K562 (cell line): ENCODE measurements around the gene AGPAT3. TPM values are rescaled to one million over a fixed set of nuclear protein-coding genes. Genes with fewer than 3 reads are reported as not detected.

Experiments used
- ATAC-seq: fragments of 200-7000 bp; cut with Tn5 transposase; 3 replicates; pipeline ENCODE4 v1.9.1; 2020; ENCODE audit warnings: moderate library complexity
- BruUV-seq: library from RNA; stranded (reverse); fragments of 400-500 nt; replicated peaks from 2 replicates; lab custom pipeline; 2021; lab: Mats Ljungman, UMichigan
- CTCF ChIA-PET: fragments of 300-600 bp; formaldehyde crosslinking; extraction: SDS; loops from one replicate; lab custom pipeline; 2021; ENCODE audit warnings: low intra/inter-chr PET ratio; lab: Yijun Ruan, JAX
- POLR2A ChIA-PET: fragments of 300-600, 350-650 bp; sonication (Branson Sonifier 250); formaldehyde crosslinking; extraction: SDS; loops from one replicate; lab custom pipeline; 2021; ENCODE audit warnings: antibody characterized with exemption, inconsistent platforms; lab: Yijun Ruan, JAX
- DNase-seq, 4 experiments: peaks; one replicate each; pipeline versions ENCODE4 v3.0.0 to v3.0.0-alpha.2; 2011 to 2018; ENCODE audit warnings: low spot score in 3 of 4, mixed read lengths in 3 of 4; ENCODE audit errors: extremely low read depth in 1 of 4
- FAIRE-seq: peaks from 2 replicates; lab custom pipeline; 2011; peaks lifted over from hg19 to GRCh38; lab: Jason Lieb, UNC
- H2AFZ ChIP-seq: 2 replicates; pipeline ENCODE4 v1.6.0; 2011; ENCODE audit warnings: low read depth, low read length, control low read depth, inconsistent platforms
- H3K27ac ChIP-seq: fragments of 200-600 bp; 3 replicates; pipeline ENCODE4 v1.8.0; 2011; ENCODE audit warnings: low read depth, mild to moderate bottlenecking, control low read depth, inconsistent platforms, low read length, moderate library complexity, mixed read lengths; ENCODE audit errors: extremely low read depth
- H3K27me3 ChIP-seq, 2 experiments: fragments of 300-600 bp in 1 of 2; 2 replicates in 1 of 2; 3 replicates in 1 of 2; pipeline versions ENCODE4 v1.6.0 to v1.8.0; 2011; ENCODE audit warnings: inconsistent platforms in 2 of 2, low read length in 2 of 2, mild to moderate bottlenecking in 1 of 2, mixed read lengths in 1 of 2, moderate library complexity in 1 of 2; ENCODE audit not compliant: control insufficient read depth in 2 of 2, insufficient read depth in 2 of 2
- H3K36me3 ChIP-seq: fragments of 300-600 bp; 3 replicates; pipeline ENCODE4 v1.8.0; 2011; ENCODE audit warnings: mild to moderate bottlenecking, low read length, inconsistent platforms; ENCODE audit not compliant: control insufficient read depth, insufficient read depth
- H3K4me1 ChIP-seq, 2 experiments: fragments of 200-600 bp in 1 of 2; replicated peaks in 1 of 2; 2 replicates in 1 of 2; 3 replicates in 1 of 2; pipeline versions ENCODE4 v1.5.1 to v1.8.0; 2011; ENCODE audit warnings: inconsistent platforms in 2 of 2, low read length in 2 of 2, mild to moderate bottlenecking in 1 of 2, mixed read lengths in 1 of 2, moderate library complexity in 1 of 2; ENCODE audit not compliant: control insufficient read depth in 2 of 2, insufficient read depth in 2 of 2
- H3K4me2 ChIP-seq: 2 replicates; pipeline ENCODE4 v1.6.1; 2011; ENCODE audit warnings: low read length, control low read depth, inconsistent platforms, mixed read lengths; ENCODE audit not compliant: insufficient read depth
- H3K4me3 ChIP-seq: fragments of 200-600 bp; sonication (generic), shearing (Covaris generic); 2 replicates; pipeline ENCODE4 v1.5.1; 2016; ENCODE audit warnings: control low read depth, inconsistent platforms
- H3K79me2 ChIP-seq: fragments of 200-600 bp; 3 replicates; pipeline ENCODE4 v1.8.0; 2011; ENCODE audit warnings: low read length, inconsistent platforms; ENCODE audit not compliant: control insufficient read depth, insufficient read depth
- H3K9ac ChIP-seq, 2 experiments: 2 replicates each; pipeline versions ENCODE4 v1.6.0 to v1.6.1; 2011; ENCODE audit warnings: low read depth in 2 of 2, low read length in 2 of 2, control low read depth in 1 of 2, inconsistent platforms in 1 of 2, mild to moderate bottlenecking in 1 of 2, mixed read lengths in 1 of 2; ENCODE audit not compliant: insufficient read depth in 1 of 2
- H3K9me1 ChIP-seq: one replicate; pipeline ENCODE4 v1.6.0; 2011; ENCODE audit warnings: inconsistent platforms, mild to moderate bottlenecking, low read length, moderate library complexity; ENCODE audit not compliant: control insufficient read depth, insufficient read depth
- H3K9me3 ChIP-seq: replicated peaks from 2 replicates; pipeline ENCODE4 v1.5.1; 2011; ENCODE audit warnings: low read depth, low read length, inconsistent platforms; ENCODE audit not compliant: control insufficient read depth, insufficient read depth
- H4K20me1 ChIP-seq: replicated peaks from 2 replicates; pipeline ENCODE4 v1.6.1; 2011; ENCODE audit warnings: low read length, inconsistent platforms, mixed read lengths; ENCODE audit not compliant: control insufficient read depth, insufficient read depth
- BMI1 ChIP-seq: fragments of 150-350 bp; IDR thresholded peaks from 2 replicates; pipeline ENCODE4 v1.6.1; 2014; ENCODE audit warnings: low read length
- BRF2 ChIP-seq: IDR thresholded peaks from 3 replicates; pipeline ENCODE4 v1.6.1; 2011; ENCODE audit warnings: borderline replicate concordance, mild to moderate bottlenecking; ENCODE audit not compliant: insufficient read length, insufficient read depth
- CXXC5 ChIP-seq: fragments of 250-450 bp; sonication (Bioruptor Pico); IDR thresholded peaks from 2 replicates; pipeline ENCODE4 v1.8.0; 2022; ENCODE audit warnings: inconsistent platforms, mild to moderate bottlenecking, moderate library complexity
- HMG20B ChIP-seq: fragments of 250-450 bp; sonication (Bioruptor Pico); IDR thresholded peaks from 2 replicates; pipeline ENCODE4 v1.5.0; 2021; ENCODE audit warnings: mild to moderate bottlenecking
- PCBP1 ChIP-seq: fragments of 200-400 bp; formaldehyde crosslinking; IDR thresholded peaks from 2 replicates; pipeline ENCODE4 v1.6.1; 2018; ENCODE audit warnings: mild to moderate bottlenecking, low read depth, low read length; ENCODE audit not compliant: poor library complexity, severe bottlenecking
- RBM17 ChIP-seq: fragments of 200-400 bp; formaldehyde crosslinking; IDR thresholded peaks from 2 replicates; pipeline ENCODE4 v1.6.1; 2017; ENCODE audit warnings: low read depth, mild to moderate bottlenecking, low read length, borderline replicate concordance
- TBP ChIP-seq: optimal IDR thresholded peaks from 2 replicates; pipeline ENCODE3; 2011; ENCODE audit warnings: low read depth, low read length, improper control_type of control experiment
- ZBTB34 ChIP-seq: fragments of 250-450 bp; sonication (Bioruptor Pico); IDR thresholded peaks from 2 replicates; pipeline ENCODE4 v1.8.0; 2021; ENCODE audit warnings: mild to moderate bottlenecking, moderate library complexity
- ZBTB43 ChIP-seq: sonication (generic); formaldehyde crosslinking; IDR thresholded peaks from 2 replicates; pipeline ENCODE4 v1.8.0; 2023; ENCODE audit warnings: mild to moderate bottlenecking, missing genetic modification reagents
- ZFP36 ChIP-seq: fragments of 150-350 bp; IDR thresholded peaks from 2 replicates; pipeline ENCODE4 v1.6.1; 2018; ENCODE audit warnings: low read length, low read depth; ENCODE audit not compliant: partially characterized antibody
- ZNF324 ChIP-seq: fragments of 250-450 bp; sonication (Bioruptor Pico); IDR thresholded peaks from 2 replicates; pipeline ENCODE4 v1.4.0; 2020; ENCODE audit warnings: mild to moderate bottlenecking
- ZNF57 ChIP-seq: fragments of 450-650 bp; formaldehyde crosslinking; IDR thresholded peaks from 2 replicates; pipeline ENCODE4 v1.4.0; 2020; ENCODE audit warnings: mild to moderate bottlenecking, moderate library complexity
- ZZZ3 ChIP-seq: fragments of 450-650 bp; IDR thresholded peaks from 2 replicates; pipeline ENCODE4 v1.6.1; 2016; ENCODE audit warnings: antibody characterized with exemption, mild to moderate bottlenecking, moderate library complexity
- WGBS: fragments of 100-300 bp; shearing (Covaris generic); methylation state at CpG from one replicate; pipeline ENCODE4 v1.1.6; 2016; ENCODE audit warnings: low coverage, mixed read lengths; ENCODE audit not compliant: insufficient coverage; ENCODE audit errors: missing lambda C conversion rate; 5-methylcytosine and 5-hydroxymethylcytosine counted together
- in situ Hi-C: fragments of 300-500 bp; cut with MboI; formaldehyde crosslinking; loops from 4 replicates; pipeline ENCODE4 v1.15.0; 2018; ENCODE audit warnings: inconsistent platforms, mixed read lengths
- intact Hi-C: fragments of 100-400 bp; cut with micrococcal nuclease; formaldehyde crosslinking; loops from 2 replicates; pipeline ENCODE4 v1.14.2; 2022
- polyA plus RNA-seq, 8 experiments: library from polyadenylated mRNA; depleted of rRNA in 4 of 8; stranded (reverse) in 5 of 8; unstranded in 3 of 8; fragments of >200 nt; fragmentation: Nextera tagmentation in 2 of 8; fragmentation: Illumina TruSeq in 1 of 8; extraction: Ambion mirVana in 2 of 8; extraction: Trizol in 1 of 8; gene quantifications; 2 replicates each; pipeline versions ENCODE4 v1.2.1 to v1.2.3, GENCODE V29; 2011 to 2014; ENCODE audit warnings: inconsistent platforms in 1 of 8, missing spikeins in 1 of 8
- total RNA-seq, 7 experiments: library from RNA; depleted of rRNA in 6 of 7; stranded (reverse); fragments of >200 nt in 6 of 7; fragmentation: Illumina TruSeq in 2 of 7; extraction: Trizol in 2 of 7; gene quantifications; 2 replicates each; pipeline versions ENCODE4 v1.2.1 to v1.2.3, GENCODE V29; 2011 to 2021; ENCODE audit warnings: low replicate concordance in 1 of 7
- TF ChIP-seq, protein P1 (sequence below): fragments of 450-650 bp; formaldehyde crosslinking; IDR thresholded peaks from 2 replicates; pipeline ENCODE4 v1.4.0; 2020; ENCODE audit warnings: mild to moderate bottlenecking, moderate library complexity

AGPAT3 gene
- total and polyA plus RNA-seq, 9 of the 15 experiments (the other 6 are each of a cell fraction or from before 2014, with no cell fraction given): 1.5 to 88.4 (median 35.7) TPM

GRCh38 chr21:43848771-43849170, 16.3 kb upstream of the AGPAT3 start:
- H3K36me3 ChIP-seq: no peaks in the 10 kb centered on the region
- no peak overlapping the region for H3K4me3 ChIP-seq
- H3K4me1 ChIP-seq: peaks cover 2 to 12% of the 10 kb centered on the region in 2 experiments; a peak in 3 of 5 replicates
- no peak for DNase-seq
- in situ Hi-C loops (no loop called here), intact Hi-C loops (no loop called here)
- BruUV-seq: no TSS peak
- no peaks in the 10 kb centered on the region for H3K9me1 ChIP-seq
- peaks cover 13% of the 10 kb centered on the region for H3K9me3 ChIP-seq
- ChIA-PET CTCF (no interaction called here), POLR2A (interaction anchor here (0.7 to 1.2 kb wide), 4 partner anchors 12 to 1049 kb away, joined by 3 to 4 read pairs (median 4); no protein-coding TSS in a partner anchor)
- no peak for ATAC-seq
- 74% methylated on average over 10 of the region's 10 CpGs for WGBS
- H3K79me2 ChIP-seq: no peaks in the 10 kb centered on the region
- H3K4me2 ChIP-seq: no peak overlapping the region
- H4K20me1 ChIP-seq: no peaks in the 10 kb centered on the region
- no peak overlapping the region for H2AFZ ChIP-seq
- FAIRE-seq: no peak
- TF ChIP-seq, protein P1, sequence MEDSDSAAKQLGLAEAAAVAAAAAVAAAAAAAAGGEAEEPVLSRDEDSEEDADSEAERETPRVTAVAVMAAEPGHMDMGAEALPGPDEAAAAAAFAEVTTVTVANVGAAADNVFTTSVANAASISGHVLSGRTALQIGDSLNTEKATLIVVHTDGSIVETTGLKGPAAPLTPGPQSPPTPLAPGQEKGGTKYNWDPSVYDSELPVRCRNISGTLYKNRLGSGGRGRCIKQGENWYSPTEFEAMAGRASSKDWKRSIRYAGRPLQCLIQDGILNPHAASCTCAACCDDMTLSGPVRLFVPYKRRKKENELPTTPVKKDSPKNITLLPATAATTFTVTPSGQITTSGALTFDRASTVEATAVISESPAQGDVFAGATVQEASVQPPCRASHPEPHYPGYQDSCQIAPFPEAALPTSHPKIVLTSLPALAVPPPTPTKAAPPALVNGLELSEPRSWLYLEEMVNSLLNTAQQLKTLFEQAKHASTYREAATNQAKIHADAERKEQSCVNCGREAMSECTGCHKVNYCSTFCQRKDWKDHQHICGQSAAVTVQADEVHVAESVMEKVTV: no peak
- no peak for TF ChIP-seq ZNF324 (CRISPR knock-in tag)
- no peak for TF ChIP-seq BRF2
- TF ChIP-seq TBP: no peak
- no peak for TF ChIP-seq HMG20B (CRISPR knock-in tag)
- TF ChIP-seq ZBTB34 (CRISPR knock-in tag): no peak
- no peak for TF ChIP-seq PCBP1
- no peak for TF ChIP-seq ZBTB43
- TF ChIP-seq ZNF57 (CRISPR knock-in tag): no peak
- TF ChIP-seq ZZZ3: no peak
- TF ChIP-seq BMI1: no peak
- no peak for TF ChIP-seq CXXC5 (CRISPR knock-in tag)
- no peak for TF ChIP-seq ZFP36
- no peak for TF ChIP-seq RBM17
- H3K9ac ChIP-seq: no peak overlapping the region
- no peak overlapping the region for H3K27ac ChIP-seq
- H3K27me3 ChIP-seq: no peaks in the 10 kb centered on the region
